Kidney (tissue), 14 donors: ENCODE data around the gene MGAT4A. TPM values are rescaled to one million over a fixed set of nuclear protein-coding genes. Genes with fewer than 3 reads are reported as not detected.

ENCODE experiments used
- DNase-seq, 5 donors: peaks; one replicate each; pipeline ENCODE4 v3.0.0-alpha.2; 2013 to 2020
- FAIRE-seq: peaks from 2 replicates; lab custom pipeline; 2012; peaks lifted over from hg19 to GRCh38; lab: Jason Lieb, UNC
- H3K27ac ChIP-seq, 2 donors: one replicate each; pipeline ENCODE4 v1.7.0; 2013; ENCODE audit warnings: low read depth in 2 of 2, low read length in 2 of 2, inconsistent platforms in 1 of 2
- H3K27me3 ChIP-seq: one replicate; pipeline ENCODE4 v1.7.1; 2013; ENCODE audit warnings: low read length, inconsistent platforms; ENCODE audit not compliant: control insufficient read depth, insufficient read depth
- H3K36me3 ChIP-seq, 3 donors: one replicate each; pipeline versions ENCODE4 v1.7.0 to v1.7.1; 2013; ENCODE audit warnings: low read length in 3 of 3, control low read depth in 1 of 3, inconsistent platforms in 1 of 3; ENCODE audit not compliant: insufficient read depth in 3 of 3, control insufficient read depth in 2 of 3
- H3K4me1 ChIP-seq, 3 donors: one replicate each; pipeline versions ENCODE4 v1.7.0 to v1.7.1; 2013; ENCODE audit warnings: low read length in 3 of 3, inconsistent platforms in 1 of 3, low read depth in 1 of 3; ENCODE audit not compliant: control insufficient read depth in 2 of 3, insufficient read depth in 2 of 3
- H3K4me3 ChIP-seq, 3 donors: one replicate each; pipeline versions ENCODE4 v1.7.0 to v1.8.1; 2013; ENCODE audit warnings: low read length in 3 of 3, control low read depth in 1 of 3, inconsistent platforms in 1 of 3
- H3K9ac ChIP-seq, 3 donors: one replicate each; pipeline versions ENCODE4 v1.7.0 to v1.7.1; 2013; ENCODE audit warnings: low read length in 3 of 3, control low read depth in 1 of 3, inconsistent platforms in 1 of 3
- H3K9me3 ChIP-seq, 3 donors: one replicate each; pipeline versions ENCODE4 v1.7.0 to v1.7.1; 2013; ENCODE audit warnings: low read length in 3 of 3, control low read depth in 1 of 3, inconsistent platforms in 1 of 3; ENCODE audit not compliant: control insufficient read depth in 2 of 3, insufficient read depth in 1 of 3
- CTCF ChIP-seq: IDR thresholded peaks from 3 replicates; pipeline ENCODE4 v1.5.1; 2012; ENCODE audit warnings: mild to moderate bottlenecking, moderate library complexity, borderline replicate concordance; ENCODE audit not compliant: insufficient read depth; ENCODE audit errors: extremely low read depth
- intact Hi-C: fragments of 100-400 bp; cut with DNase I; formaldehyde crosslinking; loops from one replicate; pipeline ENCODE4 v1.11.1; 2022
- polyA plus RNA-seq: library from polyadenylated mRNA; stranded (reverse); fragments of 350-450 nt; fragmentation: Illumina TruSeq; extraction: RNeasy Lipid Tissue Mini Kit (QIAGEN cat#74804); gene quantifications from one replicate; pipeline ENCODE4 v1.2.3, GENCODE V29; 2014; ENCODE audit warnings: low read depth, low replicate concordance; ENCODE audit not compliant: insufficient read depth
- total RNA-seq: library from RNA; stranded (reverse); fragmentation: NEBNext Ultra II Directional; extraction: Animal tissue kit (Norgen Biotek cat#: 25700); gene quantifications from one replicate; pipeline ENCODE4 v1.2.1, GENCODE V29; 2021
- donor health status: control.
- donor health status: control.
- donor health status: control.
- donor health status: control.
- donor health status: control.
- donor health status: DM: yes; HTN: yes; CAD: no.
- donor health status: Normal renal cell carcinoma (clear cell type).

MGAT4A gene
- total and polyA plus RNA-seq, 2 donors from 2014 or later = 23.5 to 101 TPM

- Histone ChIP-seq H3K4me1 (no peaks in the 10 kb centered on the region), H3K9ac (no peak overlapping the region), H3K4me3 (no peak overlapping the region), H3K36me3 (peaks cover 0 to 20% (median 14%) of the 10 kb centered on the region in 3 donors), H3K27ac (no peak overlapping the region), H3K27me3 (no peaks in the 10 kb centered on the region), H3K9me3 (no peaks in the 10 kb centered on the region)
- TF ChIP-seq CTCF = no peak
- intact Hi-C loops = no loop called here
- DNase-seq (no peak), FAIRE-seq (no peak)
Observed at GRCh38 chr2:98571121-98571701, 159.7 kb downstream of the MGAT4A start.

GRCh38 chr2:98570356-98570755 lies 160.6 kb downstream of the MGAT4A start:
- Histone ChIP-seq H3K36me3 (peaks cover 0 to 20% (median 14%) of the 10 kb centered on the region in 3 donors), H3K27me3 (no peaks in the 10 kb centered on the region), H3K9me3 (no peaks in the 10 kb centered on the region), H3K4me3 (no peak overlapping the region), H3K9ac (no peak overlapping the region), H3K4me1 (no peaks in the 10 kb centered on the region), H3K27ac (no peak overlapping the region)
- TF ChIP-seq CTCF = no peak
- no peak for DNase-seq
- FAIRE-seq = no peak
- intact Hi-C loops = no loop called here

- H3K4me3 ChIP-seq = no peak overlapping the region
- H3K27me3 ChIP-seq = no peaks in the 10 kb centered on the region
- no peak for DNase-seq
- H3K9me3 ChIP-seq = no peaks in the 10 kb centered on the region
- no peak for TF ChIP-seq CTCF
- no peak for FAIRE-seq
- H3K27ac ChIP-seq = no peak overlapping the region
- H3K36me3 ChIP-seq = peaks cover 0 to 20% (median 14%) of the 10 kb centered on the region in 3 donors
- intact Hi-C loops = no loop called here
- no peak overlapping the region for H3K9ac ChIP-seq
- H3K4me1 ChIP-seq = no peaks in the 10 kb centered on the region
Observed at GRCh38 chr2:98569915-98570314, 161.0 kb downstream of the MGAT4A start.
